PC-3 (cell line): ENCODE data around the gene NTN1.

Experiments
- EZH2 ChIP-seq: fragments of 300-600 bp; sonication (generic); IDR thresholded peaks from one replicate; pipeline ENCODE4 v1.6.1; 2017; ENCODE audit warnings: antibody characterized with exemption, mild to moderate bottlenecking, low read length; ENCODE audit not compliant: unreplicated experiment
- TF ChIP-seq, protein P1 (sequence below): fragments of 300-600 bp; sonication (generic); conservative IDR thresholded peaks from 2 replicates; pipeline ENCODE4 v1.5.1; 2017; ENCODE audit warnings: antibody characterized with exemption, low read depth, mild to moderate bottlenecking, low read length

DNA sequence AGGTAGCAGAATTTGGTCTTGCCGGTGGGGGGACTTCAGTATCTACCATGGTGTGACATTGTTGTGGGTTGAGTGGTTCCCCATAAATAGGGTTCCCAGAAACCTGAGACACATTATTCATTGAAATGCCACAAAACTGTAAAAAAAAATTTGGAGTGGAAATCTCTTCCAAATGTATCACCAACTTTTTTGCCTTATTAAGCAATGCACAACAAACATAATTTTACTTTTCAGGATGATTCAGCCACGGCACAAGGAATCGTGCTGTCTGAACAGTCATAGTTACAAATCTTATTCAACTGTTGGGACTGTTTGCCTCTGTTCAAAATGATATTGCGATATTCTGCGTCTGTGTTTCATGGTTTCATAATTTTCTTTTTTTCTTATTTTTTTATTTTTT, 181.2 kb downstream of the NTN1 start:
- TF ChIP-seq, protein P1, sequence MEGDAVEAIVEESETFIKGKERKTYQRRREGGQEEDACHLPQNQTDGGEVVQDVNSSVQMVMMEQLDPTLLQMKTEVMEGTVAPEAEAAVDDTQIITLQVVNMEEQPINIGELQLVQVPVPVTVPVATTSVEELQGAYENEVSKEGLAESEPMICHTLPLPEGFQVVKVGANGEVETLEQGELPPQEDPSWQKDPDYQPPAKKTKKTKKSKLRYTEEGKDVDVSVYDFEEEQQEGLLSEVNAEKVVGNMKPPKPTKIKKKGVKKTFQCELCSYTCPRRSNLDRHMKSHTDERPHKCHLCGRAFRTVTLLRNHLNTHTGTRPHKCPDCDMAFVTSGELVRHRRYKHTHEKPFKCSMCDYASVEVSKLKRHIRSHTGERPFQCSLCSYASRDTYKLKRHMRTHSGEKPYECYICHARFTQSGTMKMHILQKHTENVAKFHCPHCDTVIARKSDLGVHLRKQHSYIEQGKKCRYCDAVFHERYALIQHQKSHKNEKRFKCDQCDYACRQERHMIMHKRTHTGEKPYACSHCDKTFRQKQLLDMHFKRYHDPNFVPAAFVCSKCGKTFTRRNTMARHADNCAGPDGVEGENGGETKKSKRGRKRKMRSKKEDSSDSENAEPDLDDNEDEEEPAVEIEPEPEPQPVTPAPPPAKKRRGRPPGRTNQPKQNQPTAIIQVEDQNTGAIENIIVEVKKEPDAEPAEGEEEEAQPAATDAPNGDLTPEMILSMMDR: no peak
- TF ChIP-seq EZH2: no peak
